ENCODE data around the gene MMP3. TPM values are rescaled to one million over a fixed set of nuclear protein-coding genes. Genes with fewer than 3 reads are reported as not detected.
A peak's percentile ranks its signal among the peaks of the same experiment; 100 is the strongest.

The MMP3 gene
- total and polyA plus RNA-seq, 5 donors: not detected

- WGBS: 49% methylated on average over 19 of the region's 19 CpGs
- H3K9me3 ChIP-seq (ENCODE audit: control insufficient read depth, low read length): no peaks in the 10 kb centered on the region
- DNase-seq (peak; percentile 10 to 44 (median 33)), ATAC-seq (peak in 1 of 2 donors; percentile 39)
- intact Hi-C loops (cut with DNase I): no loop called here
- H3K27ac ChIP-seq (ENCODE audit: low read length): no peak overlapping the region
- no peak overlapping the region for H3K4me3 ChIP-seq (ENCODE audit: low read length)
- no peaks in the 10 kb centered on the region for H3K4me1 ChIP-seq (ENCODE audit: control insufficient read depth, insufficient read depth, low read length)
- H3K27me3 ChIP-seq (ENCODE audit: control insufficient read depth, insufficient read depth): no peaks in the 10 kb centered on the region
Measured at GRCh38 chr11:102807921-102808320, 35.5 kb downstream of the MMP3 start.

GRCh38 chr11:102806296-102806695 is 37.1 kb downstream of the MMP3 start:
- intact Hi-C loops (cut with DNase I): no loop called here
- Histone ChIP-seq H3K9me3 (ENCODE audit: control insufficient read depth, low read length) (no peaks in the 10 kb centered on the region), H3K27me3 (ENCODE audit: control insufficient read depth, insufficient read depth) (no peaks in the 10 kb centered on the region), H3K4me1 (ENCODE audit: control insufficient read depth, insufficient read depth, low read length) (no peaks in the 10 kb centered on the region), H3K4me3 (ENCODE audit: low read length) (no peak overlapping the region), H3K27ac (ENCODE audit: low read length) (no peak overlapping the region)
- DNase-seq (no peak), ATAC-seq (no peak)
- WGBS: 44% methylated on average over 3 of the region's 3 CpGs

GRCh38 chr11:102802341-102802740 is 41.1 kb downstream of the MMP3 start:
- intact Hi-C loops (cut with DNase I): no loop called here
- Histone ChIP-seq H3K4me1 (ENCODE audit: control insufficient read depth, insufficient read depth, low read length) (no peaks in the 10 kb centered on the region), H3K4me3 (ENCODE audit: low read length) (no peak overlapping the region), H3K27me3 (ENCODE audit: control insufficient read depth, insufficient read depth) (no peaks in the 10 kb centered on the region), H3K27ac (ENCODE audit: low read length) (no peak overlapping the region), H3K9me3 (ENCODE audit: control insufficient read depth, low read length) (no peaks in the 10 kb centered on the region)
- no peak for ATAC-seq
- WGBS: 30% methylated on average over 2 of the region's 2 CpGs
- no peak for DNase-seq

GRCh38 chr11:102800767-102801166 is 42.6 kb downstream of the MMP3 start:
- ATAC-seq (no peak), DNase-seq (no peak)
- no peak overlapping the region for H3K27ac ChIP-seq (ENCODE audit: low read length)
- 76% methylated on average over 4 of the region's 4 CpGs for WGBS
- no peaks in the 10 kb centered on the region for H3K9me3 ChIP-seq (ENCODE audit: control insufficient read depth, low read length)
- H3K4me1 ChIP-seq (ENCODE audit: control insufficient read depth, insufficient read depth, low read length): no peaks in the 10 kb centered on the region
- no peaks in the 10 kb centered on the region for H3K27me3 ChIP-seq (ENCODE audit: control insufficient read depth, insufficient read depth)
- intact Hi-C loops (cut with DNase I): no loop called here
- H3K4me3 ChIP-seq (ENCODE audit: low read length): no peak overlapping the region

GRCh38 chr11:102799681-102800340 is 43.6 kb downstream of the MMP3 start:
- no peaks in the 10 kb centered on the region for H3K27me3 ChIP-seq (ENCODE audit: control insufficient read depth, insufficient read depth)
- H3K4me1 ChIP-seq (ENCODE audit: control insufficient read depth, insufficient read depth, low read length): no peaks in the 10 kb centered on the region
- DNase-seq (no peak), ATAC-seq (peak in 1 of 2 donors; percentile 47)
- no peaks in the 10 kb centered on the region for H3K9me3 ChIP-seq (ENCODE audit: control insufficient read depth, low read length)
- no peak overlapping the region for H3K4me3 ChIP-seq (ENCODE audit: low read length)
- intact Hi-C loops (cut with DNase I): no loop called here
- H3K27ac ChIP-seq (ENCODE audit: low read length): no peak overlapping the region
- 35% methylated on average over 6 of the region's 6 CpGs for WGBS

DNA sequence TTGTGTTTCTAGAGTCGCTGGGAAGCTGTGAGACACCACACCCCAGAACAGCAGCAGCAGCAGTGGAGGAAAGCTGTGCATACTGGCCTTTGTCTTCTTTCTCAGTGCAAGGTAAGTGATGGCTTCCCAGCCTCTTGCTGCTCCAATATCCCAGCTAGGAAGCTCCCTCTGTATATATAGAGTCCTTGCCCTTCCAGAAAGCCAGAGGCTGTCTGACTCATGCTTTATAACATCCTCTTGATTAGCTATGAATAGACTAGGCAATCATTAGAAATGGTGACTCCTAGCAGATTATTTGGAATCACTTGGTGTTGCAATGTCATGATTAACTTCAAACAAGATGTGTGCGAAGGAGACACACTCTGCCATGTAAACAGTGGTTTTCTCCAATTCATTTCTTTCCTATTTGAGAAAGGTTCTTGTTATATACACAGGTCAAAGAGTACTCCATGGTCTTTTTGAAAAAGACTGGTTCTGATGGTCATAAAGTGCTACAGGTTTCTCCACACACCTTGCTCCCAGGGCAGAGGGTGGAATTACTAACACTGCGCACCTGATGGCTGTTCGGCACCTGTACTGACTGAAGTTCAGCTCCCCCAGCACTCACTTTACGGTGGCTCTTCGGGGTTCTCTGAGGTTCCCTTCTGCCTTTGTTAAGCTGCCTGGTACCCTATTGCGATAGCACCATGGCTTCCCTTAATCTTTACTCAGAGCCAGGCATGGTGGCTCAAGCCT is 45.2 kb downstream of the MMP3 start, which contains the start of gene MMP1:
Gene MMP1, minus strand, starts transcription at position 149 of the 735 bp plus-strand sequence. Its CDS starts 68 bp downstream, at position 81.
- WGBS: 96% methylated on average over 7 of the region's 7 CpGs
- Histone ChIP-seq H3K4me1 (ENCODE audit: control insufficient read depth, insufficient read depth, low read length) (no peaks in the 10 kb centered on the region), H3K27ac (ENCODE audit: low read length) (no peak within 1 kb of the TSS), H3K27me3 (ENCODE audit: control insufficient read depth, insufficient read depth) (no peaks in the 10 kb centered on the region), H3K9me3 (ENCODE audit: control insufficient read depth, low read length) (no peaks in the 10 kb centered on the region), H3K4me3 (ENCODE audit: low read length) (no peak within 1 kb of the TSS)
- peak in 1 of 2 donors; percentile 54 for ATAC-seq
- intact Hi-C loops (cut with DNase I): no loop called here
- DNase-seq: no peak

GRCh38 chr11:102794382-102794781 is 49.0 kb downstream of the MMP3 start:
- no peak for ATAC-seq

GRCh38 chr11:102793677-102794290 is 49.6 kb downstream of the MMP3 start:
- Histone ChIP-seq H3K27me3 (ENCODE audit: control insufficient read depth, insufficient read depth) (no peaks in the 10 kb centered on the region), H3K9me3 (ENCODE audit: control insufficient read depth, low read length) (no peaks in the 10 kb centered on the region), H3K4me1 (ENCODE audit: control insufficient read depth, insufficient read depth, low read length) (no peaks in the 10 kb centered on the region), H3K4me3 (ENCODE audit: low read length) (no peak overlapping the region), H3K27ac (ENCODE audit: low read length) (no peak overlapping the region)
- intact Hi-C loops (cut with DNase I): no loop called here
- 78% methylated on average over 6 of the region's 6 CpGs for WGBS
- DNase-seq (no peak), ATAC-seq (peak in 1 of 2 donors; percentile 84)

More at GRCh38 chr11:102794382-102794781, 49.0 kb downstream of the MMP3 start:
- Histone ChIP-seq H3K4me3 (ENCODE audit: low read length) (no peak overlapping the region), H3K27ac (ENCODE audit: low read length) (no peak overlapping the region), H3K4me1 (ENCODE audit: control insufficient read depth, insufficient read depth, low read length) (no peaks in the 10 kb centered on the region), H3K9me3 (ENCODE audit: control insufficient read depth, low read length) (no peaks in the 10 kb centered on the region), H3K27me3 (ENCODE audit: control insufficient read depth, insufficient read depth) (no peaks in the 10 kb centered on the region)
- intact Hi-C loops (cut with DNase I): no loop called here
- DNase-seq: no peak

- intact Hi-C loops (cut with DNase I): no loop called here
- Histone ChIP-seq H3K27me3 (ENCODE audit: control insufficient read depth, insufficient read depth) (no peaks in the 10 kb centered on the region), H3K9me3 (ENCODE audit: control insufficient read depth, low read length) (no peaks in the 10 kb centered on the region), H3K4me3 (ENCODE audit: low read length) (no peak overlapping the region), H3K27ac (ENCODE audit: low read length) (no peak overlapping the region), H3K4me1 (ENCODE audit: control insufficient read depth, insufficient read depth, low read length) (no peaks in the 10 kb centered on the region)
- ATAC-seq (no peak), DNase-seq (no peak)
- 83% methylated on average over 5 of the region's 5 CpGs for WGBS
Measured at GRCh38 chr11:102792604-102793003, 50.8 kb downstream of the MMP3 start.

- ATAC-seq: no peak
- intact Hi-C loops (cut with DNase I): no loop called here
Measured at GRCh38 chr11:102791271-102792036, 52.0 kb downstream of the MMP3 start.

More at GRCh38 chr11:102791271-102792036, 52.0 kb downstream of the MMP3 start:
- DNase-seq: no peak
- WGBS: 73% methylated on average over 4 of the region's 4 CpGs
- H3K4me1 ChIP-seq (ENCODE audit: control insufficient read depth, insufficient read depth, low read length): no peaks in the 10 kb centered on the region
- no peaks in the 10 kb centered on the region for H3K9me3 ChIP-seq (ENCODE audit: control insufficient read depth, low read length)
- H3K27me3 ChIP-seq (ENCODE audit: control insufficient read depth, insufficient read depth): no peaks in the 10 kb centered on the region
- no peak overlapping the region for H3K4me3 ChIP-seq (ENCODE audit: low read length)
- no peak overlapping the region for H3K27ac ChIP-seq (ENCODE audit: low read length)
